RWPE2 (cell line): ENCODE data around the gene LRIG1.

Experiments
- ATAC-seq: fragments of 200-7000 bp; cut with Tn5 transposase; 3 replicates; pipeline ENCODE4 v1.9.1; 2021; ENCODE audit warnings: low read depth
- DNase-seq: peaks from one replicate; pipeline ENCODE4 v3.0.0-alpha.2; 2020; ENCODE audit warnings: low spot score
- H3K27ac ChIP-seq: fragments of 450-650 bp; 2 replicates; pipeline ENCODE4 v1.5.1; 2017; ENCODE audit warnings: mild to moderate bottlenecking; ENCODE audit not compliant: poor library complexity, severe bottlenecking
- H3K27me3 ChIP-seq: fragments of 250-450 bp; sonication (Bioruptor Pico); 2 replicates; pipeline ENCODE4 v1.5.1; 2021; ENCODE audit warnings: mild to moderate bottlenecking, moderate library complexity; ENCODE audit not compliant: insufficient read depth, poor library complexity, severe bottlenecking
- H3K36me3 ChIP-seq: fragments of 250-450 bp; sonication (Bioruptor Pico); 2 replicates; pipeline ENCODE4 v1.5.1; 2020; ENCODE audit warnings: low read depth, mild to moderate bottlenecking, moderate library complexity
- H3K4me1 ChIP-seq: fragments of 250-450 bp; sonication (Bioruptor Pico); 2 replicates; pipeline ENCODE4 v1.5.1; 2021; ENCODE audit warnings: mild to moderate bottlenecking, moderate library complexity; ENCODE audit not compliant: insufficient read depth, poor library complexity, severe bottlenecking
- H3K4me3 ChIP-seq: fragments of 250-450 bp; sonication (Bioruptor Pico); 2 replicates; pipeline ENCODE4 v1.5.1; 2021; ENCODE audit warnings: mild to moderate bottlenecking, moderate library complexity; ENCODE audit not compliant: severe bottlenecking
- H3K9me3 ChIP-seq: fragments of 250-450 bp; sonication (Bioruptor Pico); 2 replicates; pipeline ENCODE4 v1.5.1; 2021; ENCODE audit warnings: mild to moderate bottlenecking, moderate library complexity; ENCODE audit not compliant: severe bottlenecking
- CTCF ChIP-seq: fragments of 450-650 bp; IDR thresholded peaks from one replicate; pipeline ENCODE4 v1.5.1; 2017; ENCODE audit warnings: mild to moderate bottlenecking, moderate library complexity; ENCODE audit not compliant: poor library complexity, severe bottlenecking

Gene LRIG1

GRCh38 chr3:66518644-66519043, 17.8 kb upstream of the LRIG1 start:
- TF ChIP-seq CTCF: no peak
- no peak for DNase-seq
- Histone ChIP-seq H3K4me3 (no peak overlapping the region), H3K36me3 (no peaks in the 10 kb centered on the region), H3K27ac (no peak overlapping the region), H3K27me3 (no peaks in the 10 kb centered on the region), H3K9me3 (no peaks in the 10 kb centered on the region), H3K4me1 (no peaks in the 10 kb centered on the region)
- no peak for ATAC-seq

DNA sequence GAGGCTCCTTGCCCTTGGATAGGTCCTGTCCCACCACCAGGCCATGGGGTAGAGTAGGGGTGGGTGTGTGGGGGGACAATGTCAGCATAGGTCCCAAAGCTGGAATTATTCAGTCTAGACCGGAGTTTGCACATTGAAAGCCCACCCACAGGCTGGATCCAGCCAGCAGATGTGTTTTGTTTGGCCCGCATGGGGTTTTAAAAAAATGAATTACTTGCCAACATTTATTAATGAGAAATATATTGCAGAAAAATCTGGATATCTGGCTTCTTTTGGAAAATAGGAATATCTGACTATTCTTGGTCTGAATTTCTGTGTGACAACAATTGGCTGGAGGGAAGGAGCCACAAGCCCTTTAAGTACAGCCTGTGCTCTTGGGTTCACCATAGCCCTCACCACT, 17.3 kb upstream of the LRIG1 start:
- H3K9me3 ChIP-seq: no peaks in the 10 kb centered on the region
- no peak overlapping the region for H3K27ac ChIP-seq
- no peaks in the 10 kb centered on the region for H3K27me3 ChIP-seq
- no peaks in the 10 kb centered on the region for H3K4me1 ChIP-seq
- ATAC-seq: no peak
- TF ChIP-seq CTCF: no peak
- no peak overlapping the region for H3K4me3 ChIP-seq
- no peaks in the 10 kb centered on the region for H3K36me3 ChIP-seq
- DNase-seq: no peak

- no peak for ATAC-seq
- H3K9me3 ChIP-seq: no peaks in the 10 kb centered on the region
- no peak overlapping the region for H3K4me3 ChIP-seq
- no peak for DNase-seq
- H3K27ac ChIP-seq: no peak overlapping the region
- H3K27me3 ChIP-seq: no peaks in the 10 kb centered on the region
- no peaks in the 10 kb centered on the region for H3K36me3 ChIP-seq
- TF ChIP-seq CTCF: no peak
- no peaks in the 10 kb centered on the region for H3K4me1 ChIP-seq
Measured at GRCh38 chr3:66517241-66517640, 16.4 kb upstream of the LRIG1 start.

DNA sequence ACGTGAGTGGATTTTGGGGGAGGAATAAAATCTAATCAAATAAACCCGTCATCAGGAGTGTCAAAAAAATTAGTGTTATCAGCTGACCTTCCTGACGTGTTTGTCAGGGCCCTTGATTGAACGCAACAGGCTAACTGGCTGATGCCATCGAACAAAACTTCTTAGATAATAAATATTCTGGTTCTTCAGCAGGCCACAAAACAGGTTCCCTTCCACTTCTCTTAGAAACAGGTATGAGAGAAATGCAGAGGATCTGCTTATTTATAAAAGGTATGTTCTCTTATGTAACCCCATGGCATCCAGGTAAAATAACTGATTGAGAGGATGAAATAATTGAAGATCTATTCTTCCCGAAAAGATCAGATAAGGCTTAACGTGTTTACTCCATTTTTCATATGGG, 7.6 kb upstream of the LRIG1 start:
- DNase-seq (no peak), ATAC-seq (no peak)
- H3K9me3 ChIP-seq: no peaks in the 10 kb centered on the region
- no peak for TF ChIP-seq CTCF
- H3K36me3 ChIP-seq: no peaks in the 10 kb centered on the region
- H3K27me3 ChIP-seq: no peaks in the 10 kb centered on the region
- no peak overlapping the region for H3K4me3 ChIP-seq
- H3K27ac ChIP-seq: no peak overlapping the region
- H3K4me1 ChIP-seq: no peaks in the 10 kb centered on the region

DNA sequence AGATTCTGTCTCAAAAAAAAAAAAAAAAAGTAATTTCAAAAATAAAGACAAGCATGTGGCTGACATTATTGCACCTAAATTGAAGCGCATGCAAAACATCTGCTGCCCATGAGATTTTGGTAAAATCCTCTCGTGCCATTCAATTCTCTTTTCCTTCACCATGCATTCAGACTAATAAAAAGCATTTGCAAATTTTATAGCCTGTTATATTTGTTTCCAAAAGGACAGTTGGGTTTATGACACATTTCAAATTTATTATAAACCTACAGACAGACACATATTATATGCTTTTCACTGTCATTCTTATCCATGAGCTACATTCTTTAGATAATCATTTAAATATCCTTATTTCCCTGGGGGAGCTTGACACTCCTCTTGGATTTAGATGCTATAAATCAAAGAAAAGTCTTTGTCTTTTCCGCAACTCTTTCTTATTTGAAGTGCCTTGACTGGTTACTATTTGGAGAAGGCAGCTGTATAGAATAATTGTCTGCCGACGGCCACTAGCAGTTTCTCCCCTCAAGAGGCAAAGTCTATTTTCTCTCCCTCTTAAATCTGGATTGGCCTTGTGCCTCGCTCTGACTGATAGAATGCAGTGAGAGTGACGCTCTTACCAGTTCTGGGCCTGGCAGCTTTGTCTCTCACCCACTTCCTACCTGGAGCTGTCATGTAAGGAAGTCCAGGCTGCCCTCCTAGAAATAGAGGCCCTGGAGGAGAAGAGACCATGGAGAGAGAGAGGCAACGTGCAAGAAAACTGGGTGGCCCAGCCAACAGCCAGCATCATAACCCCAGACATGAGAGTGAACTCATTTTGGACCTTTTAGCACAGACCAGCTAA, 6.8 kb upstream of the LRIG1 start:
- Histone ChIP-seq H3K36me3 (no peaks in the 10 kb centered on the region), H3K4me1 (no peaks in the 10 kb centered on the region), H3K9me3 (no peaks in the 10 kb centered on the region), H3K4me3 (no peak overlapping the region), H3K27me3 (no peaks in the 10 kb centered on the region), H3K27ac (no peak overlapping the region)
- no peak for TF ChIP-seq CTCF
- DNase-seq: no peak
- ATAC-seq: no peak
